Fibroblast of villous mesenchyme (primary cell): Measurements from ENCODE around the gene TMEM135. TPM values are rescaled to one million over a fixed set of nuclear protein-coding genes. Genes with fewer than 3 reads are reported as not detected.
"Not testable (repeated sequence)": the region's sequence is repeated elsewhere in the genome, so short reads cannot be mapped to it uniquely, and the experiment has no call there.

Experiments used
- DNase-seq: peaks from one replicate; pipeline ENCODE4 v3.0.0-alpha.2; 2010; ENCODE audit warnings: low read depth
- H3K4me3 ChIP-seq: 2 replicates; pipeline ENCODE4 v1.5.1; 2011; ENCODE audit warnings: low read depth, mild to moderate bottlenecking, low read length
- total RNA-seq: library from RNA; depleted of rRNA; stranded (reverse); fragments of >200 nt; gene quantifications from 2 replicates; pipeline ENCODE4 v1.2.3, GENCODE V29; 2012
- TF ChIP-seq, protein P1 (sequence below): IDR thresholded peaks from 2 replicates; pipeline ENCODE4 v1.5.1; 2012; ENCODE audit warnings: low read depth, mild to moderate bottlenecking, low read length; ENCODE audit not compliant: insufficient read depth

TMEM135 gene
- total RNA-seq, 1 donor, result 35.4 TPM

DNA sequence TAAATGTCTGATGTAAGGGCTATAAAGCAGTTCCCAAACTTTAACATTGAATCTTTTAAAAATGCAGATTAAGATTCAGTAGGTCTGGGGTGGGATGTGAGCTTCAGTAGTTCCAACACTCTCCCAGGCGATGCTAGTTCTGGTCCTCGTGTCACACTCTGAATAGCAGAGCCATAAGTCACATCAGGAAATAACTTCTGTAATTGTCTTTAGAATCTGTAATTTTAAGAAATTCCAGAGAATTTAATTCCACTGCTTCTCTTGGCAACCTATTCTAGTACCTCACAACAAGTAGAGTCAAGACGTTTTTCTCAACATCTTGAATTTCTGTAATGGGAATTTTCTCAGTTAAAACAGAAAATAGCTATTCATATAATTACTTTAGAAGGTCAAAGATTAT, 223.1 kb downstream of the TMEM135 start:
- no peak for DNase-seq
- H3K4me3 ChIP-seq, result no peak overlapping the region
- TF ChIP-seq, protein P1, sequence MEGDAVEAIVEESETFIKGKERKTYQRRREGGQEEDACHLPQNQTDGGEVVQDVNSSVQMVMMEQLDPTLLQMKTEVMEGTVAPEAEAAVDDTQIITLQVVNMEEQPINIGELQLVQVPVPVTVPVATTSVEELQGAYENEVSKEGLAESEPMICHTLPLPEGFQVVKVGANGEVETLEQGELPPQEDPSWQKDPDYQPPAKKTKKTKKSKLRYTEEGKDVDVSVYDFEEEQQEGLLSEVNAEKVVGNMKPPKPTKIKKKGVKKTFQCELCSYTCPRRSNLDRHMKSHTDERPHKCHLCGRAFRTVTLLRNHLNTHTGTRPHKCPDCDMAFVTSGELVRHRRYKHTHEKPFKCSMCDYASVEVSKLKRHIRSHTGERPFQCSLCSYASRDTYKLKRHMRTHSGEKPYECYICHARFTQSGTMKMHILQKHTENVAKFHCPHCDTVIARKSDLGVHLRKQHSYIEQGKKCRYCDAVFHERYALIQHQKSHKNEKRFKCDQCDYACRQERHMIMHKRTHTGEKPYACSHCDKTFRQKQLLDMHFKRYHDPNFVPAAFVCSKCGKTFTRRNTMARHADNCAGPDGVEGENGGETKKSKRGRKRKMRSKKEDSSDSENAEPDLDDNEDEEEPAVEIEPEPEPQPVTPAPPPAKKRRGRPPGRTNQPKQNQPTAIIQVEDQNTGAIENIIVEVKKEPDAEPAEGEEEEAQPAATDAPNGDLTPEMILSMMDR, result no peak

- no peak for DNase-seq
- TF ChIP-seq, protein P1, result no peak
- no peak overlapping the region for H3K4me3 ChIP-seq
These were observed 225.6 kb downstream of the TMEM135 start for GRCh38 chr11:87263264-87263838.

GRCh38 chr11:87263979-87264378, 226.2 kb downstream of the TMEM135 start:
- TF ChIP-seq, protein P1, result no peak
- H3K4me3 ChIP-seq, result no peak overlapping the region
- no peak for DNase-seq

GRCh38 chr11:87265132-87265531, 227.4 kb downstream of the TMEM135 start:
- peak; percentile 28 for DNase-seq
- H3K4me3 ChIP-seq, result no peak overlapping the region
- TF ChIP-seq, protein P1, result no peak

GRCh38 chr11:87265979-87266378, 228.2 kb downstream of the TMEM135 start:
- DNase-seq, result peak; percentile 77
- TF ChIP-seq, protein P1, result no peak
- H3K4me3 ChIP-seq, result no peak overlapping the region

GRCh38 chr11:87266751-87267150, 229.0 kb downstream of the TMEM135 start:
- TF ChIP-seq, protein P1, result no peak
- no peak overlapping the region for H3K4me3 ChIP-seq
- no peak for DNase-seq

GRCh38 chr11:87271951-87272350, 234.2 kb downstream of the TMEM135 start:
- DNase-seq, H3K4me3 ChIP-seq: not testable (repeated sequence)
